GM18951 (cell line): ENCODE measurements around the gene CAMK2D.

ENCODE experiments used
- POLR2A ChIP-seq: IDR thresholded peaks from 4 replicates; pipeline ENCODE4 v1.6.1; 2011; ENCODE audit warnings: mild to moderate bottlenecking; ENCODE audit not compliant: insufficient read length, insufficient read depth; ENCODE audit errors: extremely low read depth
- in situ Hi-C: fragments of 300-500 bp; cut with MboI; formaldehyde crosslinking; loops from one replicate; pipeline ENCODE4 v1.12.0; 2022; ENCODE audit warnings: low sequenced_read_pairs, mixed read lengths, inconsistent platforms; ENCODE audit not compliant: unreplicated experiment

CAMK2D gene

DNA sequence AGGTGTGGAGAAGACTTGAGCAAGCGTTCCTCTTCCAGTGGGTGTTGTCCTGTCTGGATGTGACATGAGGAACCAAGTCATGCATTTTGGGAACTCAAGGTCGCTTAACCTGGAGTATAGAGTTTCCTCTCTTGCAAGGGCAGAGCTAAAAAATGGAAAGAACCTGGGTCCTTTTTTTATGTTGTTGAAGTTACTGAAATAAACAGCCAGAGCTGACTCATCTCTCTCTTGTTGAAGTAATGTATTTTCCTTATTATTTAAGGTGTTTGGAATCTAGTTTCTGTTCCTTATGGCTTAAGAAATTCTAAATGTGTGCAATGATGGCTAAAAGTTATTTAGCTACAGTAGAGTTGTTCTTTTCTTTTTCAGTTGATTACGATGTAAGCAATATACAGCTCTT lies 314.5 kb downstream of the CAMK2D start:
- in situ Hi-C loops, result no loop called here
- TF ChIP-seq POLR2A, result no peak

DNA sequence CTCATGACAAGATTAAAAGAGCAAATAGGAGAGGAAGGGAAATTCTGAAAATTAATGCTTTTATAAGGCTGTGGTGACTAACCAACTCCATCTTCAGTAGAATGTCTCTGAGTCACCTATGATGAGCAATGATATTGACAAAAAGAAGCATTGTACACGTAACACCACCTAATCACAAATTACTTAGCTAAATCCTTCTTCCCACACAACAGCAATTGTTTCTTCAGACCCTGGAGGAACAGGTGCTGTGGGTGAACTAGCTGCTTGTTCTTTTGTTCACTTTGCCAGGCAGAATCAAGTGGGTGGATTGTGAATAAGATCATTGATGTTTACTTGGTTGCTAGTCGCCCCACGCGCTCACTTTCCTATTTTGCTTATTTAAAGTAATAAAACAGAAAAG lies 315.5 kb downstream of the CAMK2D start:
- no peak for TF ChIP-seq POLR2A

DNA sequence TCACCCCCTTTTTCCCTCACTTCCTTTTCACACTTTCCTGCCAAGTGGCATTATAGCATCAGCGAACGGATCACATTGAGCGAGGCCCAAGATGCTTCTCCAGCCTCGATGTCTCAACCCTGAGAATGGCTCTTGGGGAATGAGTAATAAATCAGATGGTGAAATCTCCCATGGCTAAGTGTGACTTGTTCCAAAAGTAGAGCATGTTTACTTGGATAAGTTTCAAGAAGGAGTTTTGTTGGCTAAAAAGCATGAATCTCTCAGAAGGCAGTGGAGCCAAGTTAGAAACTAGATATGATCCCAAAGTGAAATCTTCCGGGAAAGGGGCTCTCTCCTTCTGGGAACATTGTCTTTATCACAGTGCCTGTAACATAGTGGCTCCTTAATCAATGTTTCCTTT lies 316.3 kb downstream of the CAMK2D start:
- in situ Hi-C loops, result no loop called here

More for the DNA sequence above, 315.5 kb downstream of the CAMK2D start:
- in situ Hi-C loops, result no loop called here

DNA sequence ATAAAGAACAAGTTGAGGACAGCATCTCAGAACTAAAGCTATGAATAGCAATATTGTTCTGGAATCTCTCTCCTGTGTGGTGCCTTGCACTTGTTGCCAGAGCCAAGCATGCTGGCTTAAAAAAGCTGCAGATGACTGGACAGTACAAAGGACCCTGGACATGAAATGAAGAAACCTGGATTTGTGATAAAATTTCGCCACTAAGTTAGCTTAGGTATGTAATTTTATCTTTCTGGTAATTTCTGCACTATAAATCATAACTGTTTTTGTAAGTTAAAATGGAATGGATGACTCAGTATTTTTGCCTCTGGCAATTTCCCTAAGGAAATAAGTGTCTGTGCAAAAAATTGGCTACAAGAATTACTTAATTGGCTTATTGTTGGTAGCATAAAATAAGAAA lies 317.2 kb downstream of the CAMK2D start:
- in situ Hi-C loops, result no loop called here

More for the DNA sequence above, 316.3 kb downstream of the CAMK2D start:
- TF ChIP-seq POLR2A, result no peak

DNA sequence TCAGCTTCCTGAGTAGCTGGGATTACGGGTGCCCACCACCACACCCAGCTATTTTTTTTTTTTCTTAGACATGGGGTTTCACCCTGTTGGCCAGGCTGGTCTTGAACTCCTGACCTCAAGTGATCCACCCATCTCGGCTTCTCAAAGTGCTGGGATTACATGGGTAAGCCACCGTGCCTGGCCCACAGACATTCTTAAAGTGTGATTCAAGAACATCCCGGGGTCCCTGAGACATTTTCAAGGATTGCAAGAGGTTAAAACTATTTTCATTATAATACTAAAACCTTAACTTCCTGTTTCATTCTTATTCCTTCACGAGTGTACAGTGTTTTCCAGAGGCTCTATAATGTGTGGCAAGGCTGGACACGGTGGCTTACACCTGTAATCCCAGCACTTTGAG lies 318.7 kb downstream of the CAMK2D start:
- TF ChIP-seq POLR2A, result no peak

More for the DNA sequence above, 317.2 kb downstream of the CAMK2D start:
- TF ChIP-seq POLR2A, result no peak

DNA sequence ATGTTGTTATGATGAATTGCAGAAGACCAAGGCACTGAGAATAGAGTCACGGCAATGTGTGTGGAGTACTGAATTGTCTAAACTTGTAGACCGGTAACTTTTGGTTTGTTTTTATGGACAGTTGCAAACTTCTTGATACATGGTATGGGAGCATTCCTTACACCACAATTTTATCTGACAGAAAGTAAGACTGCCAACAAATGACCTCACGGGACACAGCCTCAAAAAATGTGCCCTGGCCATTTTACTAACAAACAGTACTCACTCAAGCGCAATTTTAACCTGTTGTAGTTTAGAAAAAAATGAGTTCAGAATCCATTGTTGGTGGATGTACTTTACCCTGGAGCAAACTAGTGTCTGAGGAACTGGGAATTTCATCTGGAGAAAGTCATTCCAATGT lies 321.2 kb downstream of the CAMK2D start:
- in situ Hi-C loops, result no loop called here
- no peak for TF ChIP-seq POLR2A

More for the DNA sequence above, 318.7 kb downstream of the CAMK2D start:
- in situ Hi-C loops, result no loop called here

DNA sequence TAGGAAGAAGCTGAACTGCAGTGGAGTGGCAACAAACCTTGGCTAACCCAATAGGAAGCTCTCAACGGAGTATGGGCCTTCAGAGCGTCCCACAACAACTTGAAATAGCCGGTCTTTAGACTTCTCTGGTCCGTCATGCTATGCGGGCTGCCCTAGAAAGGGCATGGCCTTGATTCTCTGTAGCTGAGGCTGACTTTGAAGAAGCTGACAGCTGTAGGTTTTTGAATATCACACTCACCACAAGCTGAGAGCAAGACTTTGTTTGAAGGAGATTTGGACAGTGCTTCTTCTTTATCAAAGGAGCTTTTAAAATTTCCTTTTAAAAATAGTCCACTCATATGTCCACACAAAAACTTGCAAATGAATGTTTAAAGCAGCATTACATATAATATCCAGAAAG lies 322.9 kb downstream of the CAMK2D start:
- in situ Hi-C loops, result no loop called here
- no peak for TF ChIP-seq POLR2A

DNA sequence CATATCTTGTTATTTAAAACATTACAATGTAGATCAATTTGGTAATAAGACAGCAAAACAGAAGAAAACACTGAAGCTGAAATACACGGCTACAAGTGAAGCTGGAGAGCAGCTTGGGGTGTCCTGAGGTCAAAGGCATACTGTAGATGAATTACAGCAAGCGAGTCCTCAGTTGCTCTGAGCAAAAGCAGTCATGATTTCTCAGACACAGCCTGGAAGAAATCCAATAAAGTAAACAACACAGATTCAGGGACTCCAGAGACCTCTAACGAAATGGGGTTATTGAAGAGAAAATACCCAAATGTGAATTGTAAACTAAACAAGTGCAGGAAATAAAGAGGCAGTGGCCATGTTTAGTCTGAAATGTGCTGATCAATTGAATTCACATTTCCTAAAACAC lies 324.4 kb downstream of the CAMK2D start:
- no peak for TF ChIP-seq POLR2A
- in situ Hi-C loops, result no loop called here

DNA sequence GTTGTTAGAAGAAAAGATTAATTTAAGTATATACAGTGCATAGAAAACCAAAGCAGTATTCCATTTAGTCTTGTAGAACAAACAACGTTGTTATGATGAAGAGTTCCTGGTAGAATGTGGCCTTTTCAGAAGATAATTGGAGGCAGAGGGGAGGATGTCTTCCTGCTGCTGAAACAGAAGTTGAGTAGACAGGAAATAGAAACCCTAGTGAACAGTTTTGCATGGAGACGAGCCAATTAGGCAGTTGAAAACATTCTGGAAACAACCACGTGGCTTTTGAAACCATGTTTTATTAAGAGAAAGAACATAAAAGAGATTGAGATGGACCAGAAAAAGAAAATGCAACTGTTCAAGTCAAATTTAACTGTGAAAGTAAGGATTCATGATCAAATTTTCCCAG lies 325.2 kb downstream of the CAMK2D start:
- TF ChIP-seq POLR2A, result no peak
- in situ Hi-C loops, result no loop called here

DNA sequence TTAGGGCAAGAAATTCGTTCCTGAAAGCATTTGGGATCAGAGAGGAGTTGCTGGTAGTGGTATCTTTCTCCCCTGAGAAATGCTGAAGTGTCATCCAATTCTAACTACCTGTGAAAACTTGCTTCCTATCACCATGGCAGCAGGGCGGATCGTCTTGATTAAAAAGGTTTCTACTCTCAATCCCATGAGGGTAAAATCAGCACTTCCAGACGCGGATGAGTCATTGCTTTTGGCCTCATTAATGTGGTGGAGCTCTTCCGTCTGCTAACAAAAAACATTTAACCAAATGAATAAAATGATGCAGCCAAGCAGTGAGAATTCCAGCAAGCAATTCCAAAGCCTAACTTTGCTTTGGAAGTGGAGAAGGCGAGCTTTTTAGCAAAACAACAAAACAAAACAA lies 325.6 kb downstream of the CAMK2D start:
- no peak for TF ChIP-seq POLR2A
- in situ Hi-C loops, result no loop called here

DNA sequence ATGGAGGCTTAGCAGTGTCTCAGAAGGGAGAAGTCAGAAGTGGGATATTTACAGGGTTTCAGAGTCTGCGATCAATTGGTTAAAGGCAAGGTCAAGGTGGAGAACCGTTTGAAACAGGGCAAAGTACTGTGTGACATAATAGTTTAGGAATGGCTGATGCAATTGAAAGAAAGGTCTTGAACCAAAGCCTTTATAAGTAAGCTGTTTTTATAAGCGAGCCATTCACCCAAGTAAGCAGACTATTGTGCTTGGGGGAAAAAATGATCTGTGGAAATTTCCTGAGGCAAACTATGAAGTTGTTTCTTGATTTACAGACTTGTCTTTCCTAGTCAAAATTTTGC lies 327.3 kb downstream of the CAMK2D start:
- in situ Hi-C loops, result no loop called here
- no peak for TF ChIP-seq POLR2A

DNA sequence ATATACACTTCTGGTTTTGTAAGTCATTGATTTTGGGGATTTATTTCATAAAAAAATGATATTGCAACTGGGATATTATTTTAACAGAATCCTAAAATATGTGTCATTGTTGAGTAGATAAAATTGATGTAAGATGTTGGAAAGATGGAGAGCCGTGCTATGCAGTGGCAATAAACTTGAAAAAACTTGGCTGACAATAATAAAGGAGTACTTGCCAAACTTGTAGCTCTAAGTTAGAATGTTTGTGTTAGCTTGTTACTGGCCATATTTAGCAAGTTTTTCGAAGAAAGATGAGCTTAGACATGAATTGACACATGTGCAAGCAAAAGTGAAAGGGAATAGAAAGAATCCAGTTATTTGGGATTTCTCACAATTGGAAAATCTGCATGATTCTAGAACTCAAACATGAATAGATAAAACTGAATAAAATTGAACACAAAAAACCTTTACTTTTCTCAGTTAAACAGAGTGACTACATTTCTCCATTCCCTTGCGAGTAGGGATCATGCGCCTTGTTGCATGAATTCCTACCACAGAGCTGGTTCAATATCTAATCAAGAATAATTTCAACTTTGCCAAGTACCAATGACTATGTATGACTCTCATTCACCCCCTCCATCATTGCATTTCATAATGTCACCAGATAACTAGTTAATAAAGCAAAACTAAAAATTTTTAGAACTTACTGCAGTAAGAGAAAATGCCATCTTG lies 327.8 kb downstream of the CAMK2D start:
- TF ChIP-seq POLR2A, result no peak
- in situ Hi-C loops, result no loop called here

DNA sequence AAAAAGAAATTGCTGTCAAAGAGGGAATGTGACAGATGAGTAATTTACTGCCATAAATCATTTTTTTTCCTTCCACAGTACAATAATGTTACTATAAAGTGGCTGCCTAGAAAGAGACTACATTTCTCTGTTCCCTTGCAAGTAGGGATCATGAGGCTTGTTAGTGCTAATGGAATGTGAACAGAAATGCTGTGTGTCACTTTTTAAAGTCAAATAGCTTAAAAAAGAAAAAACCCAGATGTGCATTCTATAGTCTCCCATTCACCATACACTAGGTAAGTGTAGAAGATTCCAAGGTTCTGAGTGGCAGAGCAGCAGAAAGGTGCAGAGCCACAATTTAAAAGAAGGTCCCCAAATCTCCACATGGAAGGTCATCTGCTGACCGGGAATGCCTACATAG lies 328.4 kb downstream of the CAMK2D start:
- in situ Hi-C loops, result no loop called here
- no peak for TF ChIP-seq POLR2A

DNA sequence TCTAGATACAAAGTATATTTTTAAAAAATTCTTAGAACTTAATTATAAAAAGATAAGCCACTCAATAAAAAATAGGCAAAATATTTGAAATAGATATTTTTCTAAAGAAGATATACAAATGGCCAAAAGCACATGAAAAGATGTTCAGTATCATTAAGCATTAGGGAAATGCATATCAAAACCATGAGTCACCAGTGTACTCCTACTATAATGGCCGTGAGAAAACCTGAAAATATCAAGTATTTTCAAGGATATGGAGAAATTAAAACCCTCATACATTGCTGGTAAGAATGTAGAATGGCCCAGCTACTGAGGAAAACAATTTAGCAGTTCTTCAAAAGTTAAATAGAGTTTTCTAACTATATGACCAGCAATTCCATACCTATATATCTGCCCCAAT lies 337.9 kb downstream of the CAMK2D start:
- TF ChIP-seq POLR2A, result no peak
- in situ Hi-C loops, result no loop called here

DNA sequence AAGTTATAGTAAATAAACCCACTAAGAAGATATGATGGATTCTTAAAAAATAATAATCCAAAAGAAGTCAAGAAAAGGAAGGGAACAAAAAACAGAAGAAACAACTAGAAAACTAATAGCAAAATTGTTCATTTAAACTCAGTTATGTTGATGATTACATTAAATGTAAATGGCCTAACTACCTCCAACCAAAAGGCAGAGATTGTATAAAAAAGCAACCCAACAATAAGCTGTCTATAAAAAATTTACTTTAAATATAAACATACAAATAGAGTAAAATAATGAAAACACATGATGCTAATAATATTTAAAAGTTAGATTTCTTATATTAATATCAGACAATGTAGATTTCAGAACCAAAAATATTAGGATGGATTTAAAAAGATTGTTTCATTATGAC lies 340.6 kb downstream of the CAMK2D start:
- in situ Hi-C loops, result no loop called here
- no peak for TF ChIP-seq POLR2A
